Stimulated activated CD8-positive, alpha-beta memory T cell treated with anti-CD3 and anti-CD28 coated beads, Interleukin-4, amount 100 ng/mL, for 24 hours (primary cell): ENCODE data around the gene MAN2A1.

Source experiments
- DNase-seq: peaks from one replicate; pipeline ENCODE4 v3.0.0-alpha.2; 2020; ENCODE audit warnings: low read depth

The MAN2A1 gene

GRCh38 chr5:109681763-109682162 lies 8.0 kb upstream of the MAN2A1 start:
- DNase-seq: no peak

DNA sequence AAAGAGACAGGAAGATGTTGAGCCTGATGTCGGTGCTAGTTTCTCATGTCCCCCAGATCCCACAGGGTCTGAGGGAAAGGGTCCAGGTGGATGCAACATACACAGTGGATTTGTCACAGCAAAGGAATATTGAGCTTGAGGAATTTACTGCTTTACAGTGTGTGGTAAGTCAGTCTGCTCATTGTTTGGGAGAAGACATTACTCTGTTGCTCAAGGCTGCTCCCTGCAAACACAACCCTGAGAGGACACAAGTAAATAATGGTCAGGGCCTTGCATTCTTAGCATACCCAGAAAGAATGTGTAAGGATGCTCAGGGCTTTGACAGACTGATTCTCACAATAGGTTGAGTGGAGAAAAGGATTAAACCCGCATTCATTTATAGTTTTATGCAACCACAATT lies 7.3 kb upstream of the MAN2A1 start:
- DNase-seq: no peak

DNA sequence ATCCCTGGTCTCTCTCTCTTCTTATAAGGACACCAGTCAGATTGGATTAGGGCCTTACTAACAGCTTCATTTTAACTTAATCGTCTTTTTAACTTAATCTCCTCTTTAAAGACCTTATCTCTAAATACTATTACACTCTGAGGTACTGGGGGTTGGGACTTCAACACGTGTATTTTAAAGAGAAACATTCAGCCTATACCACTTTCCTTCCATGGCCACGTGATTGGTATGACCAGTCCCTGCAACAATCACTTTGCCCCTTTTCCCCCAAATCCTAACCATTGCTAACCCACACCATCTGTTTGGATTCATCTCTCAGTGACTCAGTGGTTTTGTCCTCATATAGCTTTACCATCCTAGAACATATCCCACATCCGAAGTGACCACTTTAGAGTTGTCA lies 3.8 kb upstream of the MAN2A1 start:
- DNase-seq: no peak

DNA sequence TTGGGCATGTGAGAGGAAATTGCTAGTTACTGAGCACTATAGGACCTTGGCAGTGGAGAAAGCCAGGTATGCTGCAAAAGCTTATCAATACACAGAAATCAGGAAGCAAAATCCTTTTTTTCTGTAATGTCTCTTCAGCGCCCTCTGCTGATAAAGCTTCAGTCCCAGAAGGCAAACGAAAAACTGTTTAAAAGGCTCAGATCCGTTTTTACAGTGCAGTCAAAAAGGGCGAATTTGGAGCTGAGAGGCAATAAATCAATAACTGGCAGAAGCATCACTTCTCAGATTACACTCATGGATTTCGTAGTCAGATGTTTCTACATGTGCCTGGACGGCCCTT lies 1.1 kb upstream of the MAN2A1 start:
- no peak for DNase-seq

DNA sequence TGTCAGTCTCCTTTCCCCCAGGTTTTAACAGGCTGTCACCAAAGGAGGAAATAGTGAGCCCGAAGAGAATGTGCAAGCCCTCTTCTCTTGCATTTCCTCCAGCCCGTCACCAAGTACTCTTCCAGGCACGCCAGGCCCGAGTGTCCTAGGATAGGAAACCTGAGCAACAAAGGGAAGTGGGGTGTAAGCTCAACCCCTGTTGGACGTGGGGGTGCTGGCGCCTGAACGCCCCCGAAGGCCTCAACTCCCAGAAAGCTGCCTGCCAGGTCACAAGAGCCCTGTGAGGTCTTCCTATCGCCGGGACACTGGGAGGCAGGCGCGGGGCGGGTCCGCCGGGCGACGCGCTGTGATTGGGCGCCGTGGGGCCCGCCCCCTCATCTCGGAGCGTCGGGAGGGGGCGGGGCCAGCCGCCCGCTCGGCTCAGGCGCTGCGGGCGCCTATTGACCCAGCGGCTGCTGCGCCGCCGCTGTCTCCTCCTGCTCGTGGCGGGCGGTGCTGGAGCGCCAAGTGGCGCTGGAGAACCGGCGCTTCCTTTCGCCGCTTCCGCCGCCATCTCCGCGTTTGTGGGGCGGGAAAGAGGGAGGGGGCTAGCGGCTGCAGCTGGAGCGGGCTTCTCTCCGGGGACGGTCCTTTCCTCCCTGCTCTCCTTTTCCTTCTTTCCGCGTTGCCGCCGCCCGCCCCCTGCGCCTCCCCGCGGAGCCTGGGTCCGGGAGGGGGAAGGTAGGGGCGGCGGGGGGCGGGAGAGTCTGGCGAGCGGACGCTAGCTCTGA lies 572 bp upstream of the MAN2A1 start:
- DNase-seq: peak; percentile 66

DNA sequence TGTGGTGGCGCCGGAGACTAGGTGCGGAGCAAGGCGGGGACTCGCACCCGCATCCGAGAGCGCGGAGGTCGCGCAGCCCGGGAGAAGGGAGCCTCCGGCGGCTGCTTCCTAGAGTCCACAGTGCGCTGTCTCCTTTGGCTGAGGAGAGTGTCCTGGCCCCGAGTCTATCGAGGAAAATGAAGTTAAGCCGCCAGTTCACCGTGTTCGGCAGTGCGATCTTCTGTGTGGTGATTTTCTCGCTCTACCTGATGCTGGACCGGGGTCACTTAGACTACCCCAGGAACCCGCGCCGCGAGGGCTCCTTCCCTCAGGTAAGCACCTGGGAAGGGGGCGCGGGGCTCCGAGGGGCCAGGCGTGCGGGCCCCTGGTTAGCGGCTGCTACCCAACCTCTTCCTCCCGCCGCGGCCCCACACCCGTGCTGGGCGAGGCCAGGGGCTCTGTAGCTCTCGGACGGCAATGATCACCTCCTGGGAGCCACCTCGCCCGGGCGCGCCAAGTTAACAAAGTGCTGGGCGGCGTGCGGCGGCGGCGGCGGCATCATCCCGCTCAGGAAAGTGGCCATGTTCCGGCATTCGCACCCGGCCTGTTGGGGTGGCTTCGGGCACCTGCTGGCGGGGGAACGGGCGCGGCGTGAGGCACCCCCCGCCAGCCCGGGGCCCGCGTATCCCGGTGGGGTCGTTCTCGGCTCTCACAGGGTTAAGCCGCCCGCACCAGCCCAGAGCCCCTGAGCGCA lies 681 bp downstream of the MAN2A1 start:
- peak; percentile 22 for DNase-seq

DNA sequence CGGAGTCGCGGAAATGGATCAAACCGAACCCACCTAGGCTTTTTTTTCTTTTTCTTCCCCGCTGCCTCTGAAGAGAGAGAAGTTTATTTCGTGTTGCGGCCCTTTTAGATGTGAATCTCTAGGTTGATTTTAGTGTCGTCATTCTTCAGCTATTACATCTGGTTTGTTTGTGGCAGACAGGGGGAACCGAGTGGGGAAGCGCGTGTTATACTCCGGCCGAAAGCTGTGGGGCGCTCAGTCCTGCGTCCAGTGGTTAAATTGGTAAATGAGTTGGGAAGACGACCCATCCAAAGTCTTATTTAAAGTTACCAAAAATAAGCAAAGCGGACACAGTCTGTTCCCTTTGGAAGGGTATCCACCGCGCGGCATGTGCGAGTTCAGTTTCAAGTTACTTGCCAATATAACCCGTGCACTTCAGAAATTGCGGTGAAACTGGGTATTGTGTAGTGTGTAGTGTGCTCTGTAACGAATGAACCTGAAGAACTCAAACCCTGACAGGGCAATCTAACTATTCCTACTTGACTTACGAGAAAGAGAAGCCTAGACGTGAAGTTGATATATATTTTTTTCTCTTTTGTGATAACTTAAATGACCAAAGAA lies 1.3 kb downstream of the MAN2A1 start:
- DNase-seq: peak; percentile 19

GRCh38 chr5:109691996-109692395 lies 2.3 kb downstream of the MAN2A1 start:
- DNase-seq: no peak

DNA sequence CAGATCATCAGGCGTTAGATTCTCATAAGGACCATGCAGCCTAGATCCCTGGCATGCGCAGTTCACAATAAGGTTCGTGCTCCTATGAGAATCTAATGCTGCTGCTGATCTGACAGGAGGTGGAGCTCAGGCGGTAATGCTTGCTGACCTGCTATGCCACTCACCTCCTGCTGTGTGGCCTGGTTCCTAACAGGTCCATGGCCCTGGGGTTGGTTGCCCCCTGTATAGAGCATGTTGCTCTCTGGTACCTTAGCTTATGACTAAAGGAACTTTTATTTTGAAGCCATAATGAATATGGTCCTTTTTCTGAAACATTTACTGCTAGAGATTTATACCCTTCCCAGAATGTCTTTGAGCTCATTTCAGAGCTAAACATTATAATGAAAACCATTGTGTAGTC lies 3.1 kb downstream of the MAN2A1 start:
- no peak for DNase-seq

DNA sequence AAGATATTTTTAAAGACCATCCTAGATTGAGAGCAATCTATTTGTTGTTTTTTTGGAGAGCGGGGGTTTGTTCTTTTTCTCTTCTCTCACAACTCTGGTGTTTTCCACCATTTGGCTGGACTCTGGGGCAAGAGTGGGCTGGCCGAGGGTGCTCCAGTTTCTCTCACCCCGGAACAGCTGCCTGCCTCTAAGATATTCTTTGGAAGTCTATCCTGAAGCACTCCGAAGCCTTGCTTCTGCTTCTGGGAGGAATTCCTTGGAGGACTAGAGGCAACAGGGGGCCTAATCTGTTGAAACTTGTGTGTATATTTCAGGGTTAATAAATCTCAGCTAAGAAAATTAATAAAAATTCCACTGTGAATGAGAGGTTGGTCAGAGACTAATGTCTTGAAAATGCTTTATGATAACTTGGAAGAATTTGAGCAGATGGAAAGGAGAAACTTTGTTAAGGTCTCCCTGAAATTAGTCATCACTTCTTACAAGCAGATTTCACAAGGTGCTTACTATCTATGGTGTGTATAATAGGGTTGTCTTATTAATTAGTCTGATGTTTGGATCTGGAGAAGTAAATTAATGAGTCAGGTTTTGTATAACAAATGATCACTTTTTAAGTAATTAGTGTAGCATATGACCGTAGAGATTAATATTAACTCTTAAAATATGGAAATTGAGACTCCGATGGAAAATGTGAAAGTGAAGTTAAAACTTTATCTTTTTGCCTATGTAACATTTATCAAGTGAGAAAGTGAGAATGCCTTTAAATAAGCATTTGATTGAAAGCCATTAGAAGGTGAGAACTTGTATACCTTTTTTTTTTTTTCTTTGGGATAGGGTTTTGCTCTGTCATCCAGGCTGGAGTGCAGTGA lies 4.0 kb downstream of the MAN2A1 start:
- no peak for DNase-seq

DNA sequence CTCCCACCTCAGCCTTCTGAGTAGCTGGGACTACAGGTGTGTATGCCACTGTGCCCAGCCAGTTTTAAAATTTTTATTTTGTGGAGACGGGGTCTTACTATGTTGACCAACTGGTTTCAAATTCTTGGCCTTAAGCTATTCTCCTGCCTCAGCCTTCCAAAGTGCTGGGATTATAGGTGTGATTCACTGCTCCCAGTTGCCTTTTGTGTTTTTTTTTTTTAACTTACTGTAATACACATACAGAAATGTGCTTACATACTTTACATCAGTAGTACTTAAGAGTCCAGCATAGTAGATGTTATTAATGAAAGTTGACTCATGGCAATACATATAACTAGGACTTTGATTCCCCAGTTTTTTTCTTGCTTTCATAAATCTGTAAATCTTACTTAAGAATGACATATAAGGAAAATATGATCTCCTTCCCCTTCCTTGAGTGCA lies 4.7 kb downstream of the MAN2A1 start:
- no peak for DNase-seq

GRCh38 chr5:109695005-109695926 lies 5.5 kb downstream of the MAN2A1 start:
- DNase-seq: no peak

DNA sequence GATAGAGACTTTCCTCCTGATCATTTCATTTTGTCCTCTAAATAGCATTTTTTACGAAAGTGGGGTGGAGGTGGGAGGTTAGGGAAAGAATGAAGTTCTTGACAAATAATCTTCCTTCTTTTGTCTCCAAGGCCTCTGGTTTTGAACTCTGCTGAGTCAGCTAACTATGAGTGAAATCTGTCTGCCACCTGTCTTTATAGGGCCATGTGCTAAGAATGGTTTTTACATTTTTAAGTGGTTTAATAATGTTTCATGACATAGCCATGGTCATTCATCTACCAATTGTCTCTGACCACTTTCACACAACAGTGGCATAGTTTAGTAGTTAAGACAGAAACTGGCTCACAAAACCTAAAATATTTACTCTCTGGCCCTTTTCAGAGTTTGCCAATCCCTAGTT lies 7.6 kb downstream of the MAN2A1 start:
- DNase-seq: no peak

GRCh38 chr5:109700516-109701153 lies 10.9 kb downstream of the MAN2A1 start:
- DNase-seq: no peak

GRCh38 chr5:109701252-109701651 lies 11.5 kb downstream of the MAN2A1 start:
- no peak for DNase-seq

- DNase-seq: no peak
Measured at GRCh38 chr5:109701792-109702191, 12.1 kb downstream of the MAN2A1 start.

- DNase-seq: no peak
Measured at GRCh38 chr5:109703166-109703565, 13.4 kb downstream of the MAN2A1 start.

GRCh38 chr5:109703829-109704228 lies 14.1 kb downstream of the MAN2A1 start:
- no peak for DNase-seq

GRCh38 chr5:109704282-109704952 lies 14.7 kb downstream of the MAN2A1 start:
- no peak for DNase-seq

- no peak for DNase-seq
Measured at GRCh38 chr5:109705596-109705995, 15.9 kb downstream of the MAN2A1 start.
